ENCODE data around the gene CTPS2. TPM values are rescaled to one million over a fixed set of nuclear protein-coding genes. Genes with fewer than 3 reads are reported as not detected.
"Not testable (repeated sequence)": the region's sequence is repeated elsewhere in the genome, so short reads cannot be mapped to it uniquely, and the experiment has no call there.

CTPS2 gene
- total RNA-seq, 1 experiment from 2014 or later: 20.7 TPM

GRCh38 chrX:16587836-16588235 lies 124.6 kb downstream of the CTPS2 start:
- peaks cover 9% of the 10 kb centered on the region for H3K4me1 Mint-ChIP-seq (ENCODE audit: low read depth, unreplicated experiment)
- Histone ChIP-seq H3K4me1 (peaks cover 9% of the 10 kb centered on the region; the same call in 1 of the 2 replicates), H3K9me3 (no peaks in the 10 kb centered on the region), H3K36me3 (ENCODE audit: control insufficient read depth, insufficient read depth, low read length) (no peaks in the 10 kb centered on the region; the same call in 1 of the 2 replicates), H3K27me3 (replicated peaks; ENCODE audit: control insufficient read depth, insufficient read depth, low read length) (no peaks in the 10 kb centered on the region), H3K4me3 (ENCODE audit: low read depth, low read length) (no peak overlapping the region)
- ChIA-PET POLR2A (no interaction called here), CTCF (no interaction called here)
- H3K27ac Mint-ChIP-seq (ENCODE audit: unreplicated experiment): no peak overlapping the region
- DNase-seq: no peak
- peaks cover 5% of the 10 kb centered on the region for H3K36me3 Mint-ChIP-seq (ENCODE audit: insufficient read depth, unreplicated experiment)
- H3K4me3 Mint-ChIP-seq (ENCODE audit: unreplicated experiment): no peak overlapping the region
- intact Hi-C loops (cut with micrococcal nuclease; ENCODE audit: unreplicated experiment): loop anchor here (10.0 kb wide), 1 partner anchor 143 kb away; no protein-coding TSS in a partner anchor
- no peaks in the 10 kb centered on the region for H3K27me3 Mint-ChIP-seq (ENCODE audit: insufficient read depth, unreplicated experiment)
- no peaks in the 10 kb centered on the region for H3K9me3 Mint-ChIP-seq (ENCODE audit: unreplicated experiment)
- BruUV-seq (replicated peaks): no TSS peak
- TF ChIP-seq CTCF (IDR thresholded peaks at IDR 0.05; ENCODE audit: insufficient read depth in 1 of 2, low read depth in 1 of 2, low read length in 1 of 2, severe bottlenecking in 1 of 2, unreplicated experiment in 1 of 2): no peak

GRCh38 chrX:16586377-16587112 lies 125.9 kb downstream of the CTPS2 start:
- no peak overlapping the region for H3K4me3 ChIP-seq (ENCODE audit: low read depth, low read length)
- H3K36me3 ChIP-seq (ENCODE audit: control insufficient read depth, insufficient read depth, low read length): no peaks in the 10 kb centered on the region; the same call in 1 of the 2 replicates
- Mint-ChIP-seq H3K27me3 (ENCODE audit: insufficient read depth, unreplicated experiment) (no peaks in the 10 kb centered on the region), H3K4me3 (ENCODE audit: unreplicated experiment) (no peak overlapping the region), H3K9me3 (ENCODE audit: unreplicated experiment) (no peaks in the 10 kb centered on the region), H3K36me3 (ENCODE audit: insufficient read depth, unreplicated experiment) (peaks cover 5% of the 10 kb centered on the region), H3K27ac (ENCODE audit: unreplicated experiment) (no peak overlapping the region), H3K4me1 (ENCODE audit: low read depth, unreplicated experiment) (peaks cover 9% of the 10 kb centered on the region)
- intact Hi-C loops (cut with micrococcal nuclease; ENCODE audit: unreplicated experiment): loop anchor here (10.0 kb wide), 1 partner anchor 142 kb away; no protein-coding TSS in a partner anchor
- DNase-seq: no peak
- POLR2A ChIA-PET: no interaction called here
- H3K4me1 ChIP-seq: peaks cover 9% of the 10 kb centered on the region
- no peaks in the 10 kb centered on the region for H3K9me3 ChIP-seq
- no TSS peak for BruUV-seq (replicated peaks)
- CTCF ChIA-PET: no interaction called here
- H3K27me3 ChIP-seq (replicated peaks; ENCODE audit: control insufficient read depth, insufficient read depth, low read length): no peaks in the 10 kb centered on the region
- TF ChIP-seq CTCF (IDR thresholded peaks at IDR 0.05; ENCODE audit: insufficient read depth in 1 of 2, low read depth in 1 of 2, low read length in 1 of 2, severe bottlenecking in 1 of 2, unreplicated experiment in 1 of 2): no peak

GRCh38 chrX:16585486-16586376 lies 126.7 kb downstream of the CTPS2 start:
- ChIA-PET POLR2A (no interaction called here), CTCF (no interaction called here)
- peaks cover 5% of the 10 kb centered on the region for H3K36me3 Mint-ChIP-seq (ENCODE audit: insufficient read depth, unreplicated experiment)
- Histone ChIP-seq H3K27me3 (replicated peaks; ENCODE audit: control insufficient read depth, insufficient read depth, low read length) (no peaks in the 10 kb centered on the region), H3K36me3 (ENCODE audit: control insufficient read depth, insufficient read depth, low read length) (no peaks in the 10 kb centered on the region), H3K4me1 (peaks cover 12% of the 10 kb centered on the region), H3K4me3 (ENCODE audit: low read depth, low read length) (no peak overlapping the region), H3K9me3 (no peaks in the 10 kb centered on the region)
- intact Hi-C loops (cut with micrococcal nuclease; ENCODE audit: unreplicated experiment): loop anchor here (10.0 kb wide), 1 partner anchor 141 kb away; no protein-coding TSS in a partner anchor
- H3K27me3 Mint-ChIP-seq (ENCODE audit: insufficient read depth, unreplicated experiment): no peaks in the 10 kb centered on the region
- no TSS peak for BruUV-seq (replicated peaks)
- TF ChIP-seq CTCF (IDR thresholded peaks at IDR 0.05; ENCODE audit: insufficient read depth in 1 of 2, low read depth in 1 of 2, low read length in 1 of 2, severe bottlenecking in 1 of 2, unreplicated experiment in 1 of 2): no peak
- H3K4me1 Mint-ChIP-seq (ENCODE audit: low read depth, unreplicated experiment): peaks cover 9% of the 10 kb centered on the region
- H3K27ac Mint-ChIP-seq (ENCODE audit: unreplicated experiment): no peak overlapping the region
- DNase-seq: no peak
- no peaks in the 10 kb centered on the region for H3K9me3 Mint-ChIP-seq (ENCODE audit: unreplicated experiment)
- H3K4me3 Mint-ChIP-seq (ENCODE audit: unreplicated experiment): no peak overlapping the region

- H3K36me3 Mint-ChIP-seq (ENCODE audit: insufficient read depth, unreplicated experiment); POLR2A ChIA-PET; DNase-seq; H3K4me1 Mint-ChIP-seq (ENCODE audit: low read depth, unreplicated experiment); H3K36me3 ChIP-seq (ENCODE audit: control insufficient read depth, insufficient read depth, low read length); H3K27me3 Mint-ChIP-seq (ENCODE audit: insufficient read depth, unreplicated experiment); H3K27me3 ChIP-seq (replicated peaks; ENCODE audit: control insufficient read depth, insufficient read depth, low read length); CTCF ChIA-PET; H3K4me3 Mint-ChIP-seq (ENCODE audit: unreplicated experiment); BruUV-seq (replicated peaks); H3K4me3 ChIP-seq (ENCODE audit: low read depth, low read length); H3K9me3 Mint-ChIP-seq (ENCODE audit: unreplicated experiment); H3K9me3 ChIP-seq: not testable (repeated sequence)
- peaks cover 17% of the 10 kb centered on the region for H3K4me1 ChIP-seq
- H3K27ac Mint-ChIP-seq (ENCODE audit: unreplicated experiment): peak overlapping the region; percentile 69
- intact Hi-C loops (cut with micrococcal nuclease; ENCODE audit: unreplicated experiment): loop anchor here (10.0 kb wide), 1 partner anchor 135 kb away; no protein-coding TSS in a partner anchor
These were observed 132.3 kb downstream of the CTPS2 start for GRCh38 chrX:16580004-16580797.
